Coronary artery (tissue), 2 donors: ENCODE measurements around the gene REXO1.

Experiments
- DNase-seq: peaks from one replicate; pipeline ENCODE4 v3.0.0-alpha.2; 2017; ENCODE audit warnings: low spot score
- H3K27ac ChIP-seq, 2 donors: fragments of 200-600 bp; sonication (generic); one replicate each; pipeline ENCODE4 v1.5.1; 2016 to 2019
- H3K4me3 ChIP-seq: fragments of 200-600 bp; sonication (generic); 2 replicates; pipeline ENCODE4 v1.5.1; 2016; ENCODE audit warnings: mild to moderate bottlenecking, moderate library complexity
- TF ChIP-seq, protein P1 (sequence below): fragments of 200-600 bp; sonication (generic); IDR thresholded peaks from one replicate; pipeline ENCODE4 v1.5.1; 2019; ENCODE audit warnings: antibody characterized with exemption

REXO1 gene

DNA sequence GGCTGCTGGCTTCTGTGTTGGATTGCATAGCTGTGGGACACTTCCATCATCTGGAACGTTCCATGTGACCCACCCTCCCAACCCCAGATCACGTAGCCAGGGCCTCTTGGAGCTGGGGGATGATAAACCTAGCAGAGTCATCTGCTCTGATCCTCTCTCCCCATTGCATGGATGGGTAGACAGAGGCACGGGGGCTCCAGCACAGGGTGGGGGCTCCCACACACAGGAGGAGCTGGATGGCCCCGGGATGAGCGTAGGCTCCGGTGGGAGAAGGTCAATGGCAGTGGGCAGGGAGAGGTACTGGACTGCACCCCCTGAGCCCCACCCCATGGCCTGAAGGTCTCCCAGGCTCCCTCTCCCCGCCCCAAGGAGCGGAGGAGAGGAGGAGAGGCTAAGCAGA, 61.6 kb downstream of the REXO1 start:
- Histone ChIP-seq H3K4me3 (no peak overlapping the region), H3K27ac (no peak overlapping the region)
- TF ChIP-seq, protein P1, sequence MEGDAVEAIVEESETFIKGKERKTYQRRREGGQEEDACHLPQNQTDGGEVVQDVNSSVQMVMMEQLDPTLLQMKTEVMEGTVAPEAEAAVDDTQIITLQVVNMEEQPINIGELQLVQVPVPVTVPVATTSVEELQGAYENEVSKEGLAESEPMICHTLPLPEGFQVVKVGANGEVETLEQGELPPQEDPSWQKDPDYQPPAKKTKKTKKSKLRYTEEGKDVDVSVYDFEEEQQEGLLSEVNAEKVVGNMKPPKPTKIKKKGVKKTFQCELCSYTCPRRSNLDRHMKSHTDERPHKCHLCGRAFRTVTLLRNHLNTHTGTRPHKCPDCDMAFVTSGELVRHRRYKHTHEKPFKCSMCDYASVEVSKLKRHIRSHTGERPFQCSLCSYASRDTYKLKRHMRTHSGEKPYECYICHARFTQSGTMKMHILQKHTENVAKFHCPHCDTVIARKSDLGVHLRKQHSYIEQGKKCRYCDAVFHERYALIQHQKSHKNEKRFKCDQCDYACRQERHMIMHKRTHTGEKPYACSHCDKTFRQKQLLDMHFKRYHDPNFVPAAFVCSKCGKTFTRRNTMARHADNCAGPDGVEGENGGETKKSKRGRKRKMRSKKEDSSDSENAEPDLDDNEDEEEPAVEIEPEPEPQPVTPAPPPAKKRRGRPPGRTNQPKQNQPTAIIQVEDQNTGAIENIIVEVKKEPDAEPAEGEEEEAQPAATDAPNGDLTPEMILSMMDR = no peak
- no peak for DNase-seq

- no peak for DNase-seq
- H3K27ac ChIP-seq = no peak overlapping the region
- H3K4me3 ChIP-seq = no peak overlapping the region
- TF ChIP-seq, protein P1 = no peak
These were observed 63.0 kb downstream of the REXO1 start for GRCh38 chr19:1785310-1785709.

DNA sequence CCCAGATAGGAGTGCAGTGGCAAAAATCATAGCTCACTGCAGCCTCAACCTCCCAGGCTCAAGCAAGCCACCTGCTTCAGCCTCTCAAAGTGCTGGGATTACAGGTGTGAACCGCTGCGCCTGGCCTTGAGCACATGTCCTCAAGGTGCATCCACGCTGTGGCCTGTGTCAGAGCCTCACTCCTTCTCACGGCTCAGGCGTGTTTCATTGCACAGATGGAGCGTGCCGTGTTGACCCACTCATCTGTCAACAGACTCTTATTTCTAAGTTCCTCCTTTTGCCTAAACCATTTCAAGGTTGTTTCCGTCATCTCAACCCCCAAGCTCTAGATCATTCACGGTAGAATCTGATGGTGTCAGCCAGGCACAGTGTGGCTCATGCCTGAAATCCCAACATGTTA, 64.4 kb downstream of the REXO1 start:
- H3K4me3 ChIP-seq = no peak overlapping the region

GRCh38 chr19:1783354-1783753, 64.9 kb downstream of the REXO1 start:
- Histone ChIP-seq H3K27ac (no peak overlapping the region), H3K4me3 (no peak overlapping the region)
- TF ChIP-seq, protein P1 = no peak
- no peak for DNase-seq

More for the DNA sequence above, 64.4 kb downstream of the REXO1 start:
- DNase-seq = no peak
- no peak overlapping the region for H3K27ac ChIP-seq
- TF ChIP-seq, protein P1 = no peak

DNA sequence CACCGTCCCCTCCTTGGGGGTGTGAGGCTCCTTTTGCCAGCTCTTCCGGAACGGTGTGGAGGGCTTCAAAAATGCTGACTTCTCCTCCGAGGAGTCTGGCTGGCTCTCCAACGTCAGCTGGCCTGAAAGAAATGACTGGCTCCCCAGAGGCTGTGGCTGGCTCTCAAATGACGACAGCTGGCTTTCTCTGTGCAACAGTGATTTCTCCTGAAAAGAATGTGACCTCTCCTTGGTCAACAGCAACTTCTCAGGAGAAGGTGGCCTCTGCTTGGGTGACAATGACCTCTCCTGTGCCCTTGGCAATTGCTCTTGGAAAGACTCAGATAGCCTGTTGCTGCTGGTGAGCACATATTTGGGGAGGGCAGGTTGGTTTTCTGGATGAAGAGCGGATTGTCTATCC, 65.8 kb downstream of the REXO1 start:
- TF ChIP-seq, protein P1 = no peak
- DNase-seq = no peak
- no peak overlapping the region for H3K4me3 ChIP-seq
- H3K27ac ChIP-seq = no peak overlapping the region

- TF ChIP-seq, protein P1 = no peak
- Histone ChIP-seq H3K27ac (no peak overlapping the region), H3K4me3 (no peak overlapping the region)
- DNase-seq = no peak
These were observed 67.9 kb downstream of the REXO1 start for GRCh38 chr19:1780272-1780958.

DNA sequence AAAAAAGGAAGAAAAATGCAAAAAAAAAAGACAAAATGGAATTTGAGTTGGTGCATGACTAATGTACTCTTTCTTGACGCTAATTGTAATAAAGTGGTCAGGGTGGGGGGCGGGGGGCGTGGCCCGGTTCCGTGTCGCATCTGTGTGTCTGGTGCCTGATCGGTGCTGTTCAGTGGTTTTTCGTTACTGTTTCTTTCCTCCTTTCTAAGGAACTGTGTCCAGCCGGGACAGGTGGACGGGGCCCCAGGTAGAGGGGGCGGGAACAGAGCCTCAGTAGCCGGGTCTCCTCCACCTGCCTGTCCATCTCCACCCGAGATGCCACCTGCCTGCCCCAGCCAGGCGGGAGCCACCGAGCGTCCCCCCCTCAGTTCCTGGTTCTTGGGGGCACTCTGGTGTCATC, 68.7 kb downstream of the REXO1 start:
- TF ChIP-seq, protein P1 = no peak
- DNase-seq = no peak
- no peak overlapping the region for H3K27ac ChIP-seq
- H3K4me3 ChIP-seq = no peak overlapping the region
